GM10266 (cell line): Measurements from ENCODE around the gene DZIP1L.
A peak's percentile ranks its signal among the peaks of the same experiment; 100 is the strongest.

Source experiments
- DNase-seq: peaks from one replicate; pipeline ENCODE4 v3.0.0; 2012; ENCODE audit errors: extremely low spot score
- TF ChIP-seq, protein P1 (sequence below): IDR thresholded peaks from 2 replicates; pipeline ENCODE4 v1.5.1; 2012; ENCODE audit warnings: mild to moderate bottlenecking, low read depth; ENCODE audit not compliant: control insufficient read depth, insufficient read depth; ENCODE audit errors: missing control alignments

Gene DZIP1L

DNA sequence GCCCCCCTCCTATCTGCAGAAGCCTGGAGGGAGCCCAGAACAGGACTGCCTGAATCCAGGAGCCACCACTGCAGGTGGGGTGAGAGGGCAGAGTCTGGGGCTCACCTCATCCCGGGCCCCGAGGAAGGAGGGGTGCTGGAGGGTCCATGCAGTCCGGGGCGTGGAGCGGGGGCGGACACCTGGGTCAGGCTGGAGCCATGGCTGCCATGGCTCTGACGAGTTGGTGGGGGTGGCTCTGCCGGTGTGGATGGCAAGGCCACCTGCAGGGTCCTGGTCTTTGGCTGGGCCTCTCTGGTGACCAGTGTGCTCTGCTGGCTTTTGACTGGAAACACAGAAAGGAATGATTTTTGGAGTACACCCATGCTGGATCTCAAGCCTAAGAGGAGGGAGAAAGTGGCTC is 47.4 kb downstream of the DZIP1L start:
- TF ChIP-seq, protein P1, sequence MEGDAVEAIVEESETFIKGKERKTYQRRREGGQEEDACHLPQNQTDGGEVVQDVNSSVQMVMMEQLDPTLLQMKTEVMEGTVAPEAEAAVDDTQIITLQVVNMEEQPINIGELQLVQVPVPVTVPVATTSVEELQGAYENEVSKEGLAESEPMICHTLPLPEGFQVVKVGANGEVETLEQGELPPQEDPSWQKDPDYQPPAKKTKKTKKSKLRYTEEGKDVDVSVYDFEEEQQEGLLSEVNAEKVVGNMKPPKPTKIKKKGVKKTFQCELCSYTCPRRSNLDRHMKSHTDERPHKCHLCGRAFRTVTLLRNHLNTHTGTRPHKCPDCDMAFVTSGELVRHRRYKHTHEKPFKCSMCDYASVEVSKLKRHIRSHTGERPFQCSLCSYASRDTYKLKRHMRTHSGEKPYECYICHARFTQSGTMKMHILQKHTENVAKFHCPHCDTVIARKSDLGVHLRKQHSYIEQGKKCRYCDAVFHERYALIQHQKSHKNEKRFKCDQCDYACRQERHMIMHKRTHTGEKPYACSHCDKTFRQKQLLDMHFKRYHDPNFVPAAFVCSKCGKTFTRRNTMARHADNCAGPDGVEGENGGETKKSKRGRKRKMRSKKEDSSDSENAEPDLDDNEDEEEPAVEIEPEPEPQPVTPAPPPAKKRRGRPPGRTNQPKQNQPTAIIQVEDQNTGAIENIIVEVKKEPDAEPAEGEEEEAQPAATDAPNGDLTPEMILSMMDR: no peak
- no peak for DNase-seq

DNA sequence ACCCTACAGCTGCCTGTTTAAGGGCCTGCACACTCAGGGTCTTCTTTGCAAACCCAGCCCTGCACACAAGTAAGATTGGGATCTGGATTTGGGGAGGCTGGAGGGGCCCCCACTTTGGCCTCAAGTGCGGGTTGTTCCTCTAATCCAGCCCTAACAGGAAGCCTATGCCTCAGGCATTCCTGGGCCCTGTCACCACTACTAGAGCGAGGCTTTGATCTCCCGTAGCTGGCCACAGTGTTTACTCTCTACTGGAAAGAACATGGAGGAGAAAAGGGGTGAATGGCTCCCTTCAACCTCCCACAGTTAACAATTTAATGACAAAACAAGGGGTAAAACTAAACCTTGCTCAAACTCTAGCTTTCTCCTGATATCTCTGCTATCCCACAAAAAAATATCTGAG is 48.4 kb downstream of the DZIP1L start:
- TF ChIP-seq, protein P1: no peak
- no peak for DNase-seq

DNA sequence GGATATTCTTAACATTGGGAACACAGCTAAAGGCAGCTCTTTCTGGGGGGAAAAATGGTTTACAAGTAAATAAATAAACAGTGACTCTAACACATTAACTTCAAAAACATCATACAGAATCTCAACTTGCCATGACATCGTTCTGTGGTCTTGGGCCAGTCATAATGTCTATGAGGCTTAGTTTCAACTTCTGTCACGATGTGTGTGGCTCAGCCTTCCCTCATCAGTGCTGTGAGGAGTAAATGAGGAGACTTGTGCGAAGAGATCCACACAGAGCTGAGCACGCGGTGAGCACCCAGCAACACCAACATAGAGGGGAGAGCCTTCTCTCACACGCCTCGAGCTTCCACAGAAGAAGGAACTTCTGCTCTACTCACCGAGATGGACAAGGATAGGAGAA is 49.0 kb downstream of the DZIP1L start:
- DNase-seq: peak; percentile 34
- TF ChIP-seq, protein P1: no peak

DNA sequence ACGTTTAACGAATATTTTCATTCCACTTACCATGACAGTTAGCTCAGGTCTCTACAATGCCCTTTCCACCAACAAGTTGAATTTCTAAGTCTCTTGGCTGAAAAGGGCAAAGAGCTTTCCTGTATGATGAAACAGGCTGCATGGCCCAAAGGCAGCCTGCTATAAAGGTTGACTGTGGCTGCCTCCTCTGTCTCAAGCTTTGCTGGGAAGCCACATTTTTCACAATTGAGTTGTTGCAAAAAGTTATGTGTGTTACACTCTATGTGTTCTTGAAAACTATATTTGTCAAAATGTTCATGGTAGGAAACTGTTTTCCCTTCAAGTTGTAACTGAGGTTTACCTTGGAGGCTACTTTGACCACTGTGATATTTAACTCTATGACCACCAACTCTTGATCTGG is 49.5 kb downstream of the DZIP1L start:
- DNase-seq: no peak
- TF ChIP-seq, protein P1: no peak

DNA sequence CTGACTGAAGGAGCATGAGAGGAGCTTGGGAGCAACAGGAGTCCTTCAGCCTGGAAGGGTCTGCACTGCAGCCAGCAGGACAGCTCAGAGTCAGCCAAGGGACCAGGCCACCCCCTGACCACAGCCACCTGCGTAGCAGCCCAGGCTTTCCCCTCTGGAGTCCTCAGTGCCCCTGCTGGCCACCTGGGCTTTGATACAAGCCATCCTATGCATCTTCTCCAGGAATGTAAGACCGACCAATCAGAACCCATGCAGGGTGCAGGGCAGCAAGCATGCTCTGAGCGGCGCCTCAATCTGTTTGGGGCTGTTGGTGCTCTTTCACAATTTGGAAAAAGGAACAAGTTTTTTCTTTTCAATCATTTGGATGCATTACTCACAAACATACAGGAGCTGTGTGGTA is 52.0 kb downstream of the DZIP1L start:
- DNase-seq: no peak
- TF ChIP-seq, protein P1: no peak

DNA sequence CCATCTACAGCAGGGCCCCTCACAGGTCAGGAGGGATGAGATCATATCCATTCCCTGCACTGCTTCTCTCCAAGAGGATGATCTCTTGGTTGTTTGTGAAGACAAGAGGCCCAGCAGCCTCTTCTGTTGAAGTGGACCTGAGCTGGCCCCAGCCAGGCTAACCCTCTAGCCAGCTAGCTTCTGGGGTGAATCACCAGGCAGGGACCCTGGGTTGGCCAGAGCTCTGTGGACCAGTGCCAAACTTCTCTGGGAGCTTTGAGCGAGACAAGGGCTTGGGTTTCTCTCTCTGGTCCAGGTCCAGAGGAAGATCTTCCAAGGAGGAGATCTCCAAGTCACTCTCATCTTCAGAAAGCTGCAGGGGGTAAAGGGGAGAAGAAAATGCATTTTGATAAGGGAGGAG is 52.8 kb downstream of the DZIP1L start:
- TF ChIP-seq, protein P1: no peak
- DNase-seq: no peak

DNA sequence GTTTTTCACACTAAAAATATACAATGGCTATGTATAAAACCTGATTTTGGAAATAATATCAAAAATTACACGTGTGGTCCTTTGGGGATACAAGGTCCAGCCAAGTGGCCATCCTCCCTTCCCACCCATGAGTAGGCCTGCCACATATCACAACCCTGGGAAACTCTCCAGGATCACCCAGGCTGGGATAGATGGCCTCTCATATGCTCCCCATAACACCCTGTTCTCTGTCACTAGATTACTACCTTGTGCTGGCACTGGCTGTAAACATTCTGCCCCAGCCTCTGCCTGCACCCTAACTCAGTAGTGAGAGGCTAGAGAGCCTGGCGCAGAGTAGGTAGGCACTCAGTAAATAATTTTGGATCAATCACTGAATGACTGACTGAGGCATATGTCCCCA is 53.4 kb downstream of the DZIP1L start:
- TF ChIP-seq, protein P1: no peak
- no peak for DNase-seq

DNA sequence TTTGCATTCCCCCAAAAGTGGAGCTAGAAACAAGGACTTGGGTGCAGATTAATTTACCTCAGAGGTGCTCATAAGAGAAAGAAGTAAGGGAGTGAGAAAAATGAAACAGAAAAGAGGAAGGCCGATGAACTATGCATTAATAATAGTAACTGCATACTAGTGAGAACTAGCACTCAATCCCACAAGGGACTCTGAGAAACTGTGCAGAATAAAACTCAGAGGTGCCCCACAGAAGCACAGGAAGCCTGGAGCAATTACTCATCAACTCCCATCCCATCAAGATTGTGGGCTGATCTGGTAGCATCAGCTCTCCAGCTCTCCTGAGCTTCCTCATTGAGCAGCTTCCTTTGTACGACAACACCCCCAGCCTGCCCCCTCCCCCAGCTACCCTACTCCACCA is 54.6 kb downstream of the DZIP1L start:
- no peak for DNase-seq
- TF ChIP-seq, protein P1: no peak
